BLaER1 (cell line): ENCODE results near the gene ACTR2.
"Not testable (repeated sequence)": the region's sequence is repeated elsewhere in the genome, so short reads cannot be mapped to it uniquely, and the experiment has no call there.

Source experiments
- H3K27ac ChIP-seq: shearing (Covaris generic); formaldehyde crosslinking; 2 replicates; pipeline ENCODE4 v1.8.1; 2022
- H3K27me3 ChIP-seq: shearing (Covaris generic); formaldehyde crosslinking; 2 replicates; pipeline ENCODE4 v1.8.1; 2022
- H3K36me3 ChIP-seq: shearing (Covaris generic); formaldehyde crosslinking; 2 replicates; pipeline ENCODE4 v1.8.1; 2022
- H3K4me1 ChIP-seq: shearing (Covaris generic); formaldehyde crosslinking; 2 replicates; pipeline ENCODE4 v1.8.1; 2022
- H3K4me2 ChIP-seq: shearing (Covaris generic); formaldehyde crosslinking; 2 replicates; pipeline ENCODE4 v1.8.1; 2022
- H3K4me3 ChIP-seq: shearing (Covaris generic); formaldehyde crosslinking; 2 replicates; pipeline ENCODE4 v1.8.1; 2022
- H3K9ac ChIP-seq: shearing (Covaris generic); formaldehyde crosslinking; 2 replicates; pipeline ENCODE4 v1.8.1; 2022
- H3K9me3 ChIP-seq: shearing (Covaris generic); formaldehyde crosslinking; 2 replicates; pipeline ENCODE4 v1.8.1; 2022
- H4K20me1 ChIP-seq: shearing (Covaris generic); formaldehyde crosslinking; 2 replicates; pipeline ENCODE4 v1.8.1; 2022
- Cebpa-rat ChIP-seq: shearing (Covaris generic); IDR thresholded peaks from 2 replicates; pipeline ENCODE4 v1.8.1; 2022

The ACTR2 gene

GRCh38 chr2:65227020-65227455 lies 593 bp upstream of the ACTR2 start:
- peaks cover 15% of the 10 kb centered on the region for H3K36me3 ChIP-seq
- H3K4me3 ChIP-seq = peak overlapping the region; percentile 97
- H3K9me3 ChIP-seq = no peaks in the 10 kb centered on the region
- H4K20me1 ChIP-seq = peaks cover 38% of the 10 kb centered on the region
- peak overlapping the region; percentile 85 for H3K4me2 ChIP-seq
- TF ChIP-seq Cebpa-rat = no peak
- peaks cover 44% of the 10 kb centered on the region for H3K4me1 ChIP-seq
- peak overlapping the region; percentile 98 for H3K27ac ChIP-seq
- peak overlapping the region; percentile 98 for H3K9ac ChIP-seq
- no peaks in the 10 kb centered on the region for H3K27me3 ChIP-seq

DNA sequence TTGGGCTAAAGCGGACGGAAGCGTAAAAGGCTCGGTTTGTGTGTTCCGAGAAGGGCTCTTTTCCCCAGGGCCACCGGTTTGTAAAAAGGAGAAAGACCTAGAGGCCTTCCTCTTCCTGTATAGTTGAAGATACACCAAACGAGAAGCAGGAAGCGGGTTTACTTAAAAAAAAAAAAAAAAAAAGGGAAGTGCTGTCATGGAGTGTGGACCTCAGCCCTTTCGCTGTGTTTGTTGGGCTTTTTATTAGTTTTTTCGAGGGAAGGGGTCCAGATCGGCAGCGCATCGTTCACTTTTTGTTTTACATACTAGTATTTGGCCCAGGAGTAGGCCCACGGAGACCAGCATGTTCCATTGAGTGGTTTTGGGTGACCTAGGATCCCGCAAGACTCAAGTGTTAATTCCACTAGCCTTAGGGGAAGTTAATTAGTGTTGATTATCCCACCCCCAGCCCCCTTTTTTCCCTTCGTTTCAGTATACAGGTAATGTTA lies 676 bp downstream of the ACTR2 start:
- no peak for TF ChIP-seq Cebpa-rat
- peak overlapping the region; percentile 98 for H3K27ac ChIP-seq
- no peaks in the 10 kb centered on the region for H3K27me3 ChIP-seq
- peaks cover 51% of the 10 kb centered on the region for H4K20me1 ChIP-seq
- peaks cover 49% of the 10 kb centered on the region for H3K4me1 ChIP-seq
- peak overlapping the region; percentile 98 for H3K9ac ChIP-seq
- H3K9me3 ChIP-seq = no peaks in the 10 kb centered on the region
- H3K36me3 ChIP-seq = peaks cover 26% of the 10 kb centered on the region
- peak overlapping the region; percentile 97 for H3K4me3 ChIP-seq
- H3K4me2 ChIP-seq = peak overlapping the region; percentile 96

DNA sequence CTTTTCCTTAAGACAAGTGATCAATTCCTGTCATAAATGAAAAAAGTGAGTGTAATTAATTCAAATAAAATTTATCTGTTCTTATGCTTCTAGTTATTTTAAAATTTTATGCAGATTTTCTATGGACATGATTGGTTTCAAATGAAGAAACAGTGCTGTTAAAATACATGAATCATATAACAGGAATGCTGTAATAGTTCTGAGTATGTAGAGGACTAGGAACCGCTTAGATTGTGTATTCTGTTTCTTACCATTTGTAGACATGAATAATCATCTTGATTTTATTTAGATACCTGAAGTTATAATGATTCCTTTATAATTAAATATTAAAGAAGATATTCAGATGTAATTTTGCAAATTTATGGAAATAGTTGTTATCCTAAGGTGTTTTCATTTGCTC lies 3.5 kb downstream of the ACTR2 start:
- Histone ChIP-seq H3K9ac (no peak overlapping the region), H3K9me3 (no peaks in the 10 kb centered on the region), H3K27ac (no peak overlapping the region), H4K20me1 (peaks cover 79% of the 10 kb centered on the region), H3K4me3 (no peak overlapping the region), H3K4me2 (no peak overlapping the region; the same call in 1 of the 2 replicates), H3K4me1 (peaks cover 45% of the 10 kb centered on the region), H3K36me3 (peaks cover 48% of the 10 kb centered on the region), H3K27me3 (no peaks in the 10 kb centered on the region)
- no peak for TF ChIP-seq Cebpa-rat

DNA sequence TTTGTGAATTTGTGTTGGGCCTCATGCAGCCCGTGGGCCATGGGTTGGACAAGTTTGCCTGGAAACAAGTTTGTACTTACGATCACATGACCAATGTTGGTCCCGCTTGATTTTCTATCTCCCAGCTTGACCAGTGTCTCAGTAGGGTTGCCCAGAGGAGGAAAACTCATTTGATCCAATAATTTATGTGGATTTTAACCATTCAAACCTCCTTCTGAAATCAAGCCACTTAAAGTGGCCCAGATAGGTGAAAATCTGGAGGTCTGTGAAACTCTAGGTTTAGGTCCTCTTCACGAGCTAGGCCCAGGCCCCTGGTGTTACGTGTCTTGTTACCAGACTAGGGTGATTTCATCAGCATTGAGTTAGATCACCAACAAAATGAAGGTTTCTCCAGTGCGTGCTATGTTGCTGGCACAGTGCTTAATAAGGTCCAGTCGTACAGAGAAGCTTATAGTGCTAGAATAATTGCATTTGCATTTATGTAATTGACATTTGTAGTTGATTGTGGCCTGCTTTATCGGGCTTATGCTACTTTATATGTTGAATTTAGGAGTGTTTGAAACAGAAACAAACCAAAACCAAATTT lies 4.4 kb downstream of the ACTR2 start:
- Histone ChIP-seq H3K9ac (no peak overlapping the region), H4K20me1 (peaks cover 88% of the 10 kb centered on the region), H3K4me1 (peaks cover 36% of the 10 kb centered on the region), H3K4me2 (peak overlapping the region; percentile 25; the same call in 1 of the 2 replicates), H3K4me3 (no peak overlapping the region), H3K36me3 (peaks cover 55% of the 10 kb centered on the region), H3K27me3 (no peaks in the 10 kb centered on the region), H3K9me3 (no peaks in the 10 kb centered on the region), H3K27ac (no peak overlapping the region)
- no peak for TF ChIP-seq Cebpa-rat

DNA sequence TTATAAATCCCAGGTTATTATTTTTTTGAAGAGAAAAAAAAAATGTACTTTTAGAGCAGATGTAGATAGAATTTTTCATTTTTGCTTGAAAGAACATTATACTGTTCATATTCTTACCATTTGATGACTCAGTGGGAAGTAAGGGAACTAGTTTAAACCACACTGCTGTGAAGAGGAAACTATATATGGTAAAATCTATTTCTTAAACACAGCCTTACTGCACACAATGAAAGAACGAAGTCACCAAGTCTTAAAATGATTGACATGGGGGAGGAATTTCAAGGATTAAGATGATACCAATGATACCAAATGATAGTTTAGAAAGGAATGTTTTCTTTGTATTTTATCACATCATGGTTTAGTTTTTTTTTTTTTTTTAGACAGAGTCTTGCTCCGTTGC lies 5.0 kb downstream of the ACTR2 start:
- peaks cover 36% of the 10 kb centered on the region for H3K4me1 ChIP-seq
- no peak overlapping the region for H3K4me3 ChIP-seq
- no peaks in the 10 kb centered on the region for H3K27me3 ChIP-seq
- TF ChIP-seq Cebpa-rat = no peak
- peaks cover 61% of the 10 kb centered on the region for H3K36me3 ChIP-seq
- H4K20me1 ChIP-seq = peaks cover 94% of the 10 kb centered on the region
- no peak overlapping the region for H3K4me2 ChIP-seq
- no peaks in the 10 kb centered on the region for H3K9me3 ChIP-seq
- no peak overlapping the region for H3K27ac ChIP-seq
- no peak overlapping the region for H3K9ac ChIP-seq

GRCh38 chr2:65240657-65241056 lies 13.0 kb downstream of the ACTR2 start:
- Histone ChIP-seq H3K27ac (no peak overlapping the region), H3K4me3 (no peak overlapping the region), H4K20me1 (peaks cover 100% of the 10 kb centered on the region), H3K36me3 (peaks cover 81% of the 10 kb centered on the region), H3K4me1 (no peaks in the 10 kb centered on the region), H3K4me2 (no peak overlapping the region), H3K9me3 (no peaks in the 10 kb centered on the region), H3K27me3 (no peaks in the 10 kb centered on the region), H3K9ac (no peak overlapping the region)
- no peak for TF ChIP-seq Cebpa-rat

GRCh38 chr2:65244452-65244851 lies 16.8 kb downstream of the ACTR2 start:
- H3K36me3 ChIP-seq = peaks cover 85% of the 10 kb centered on the region
- H3K4me1 ChIP-seq, H3K4me2 ChIP-seq, H3K4me3 ChIP-seq, H3K9me3 ChIP-seq, H3K27me3 ChIP-seq, H3K9ac ChIP-seq, H3K27ac ChIP-seq: not testable (repeated sequence)
- peaks cover 98% of the 10 kb centered on the region for H4K20me1 ChIP-seq

GRCh38 chr2:65252640-65253039 lies 25.0 kb downstream of the ACTR2 start:
- Histone ChIP-seq H3K4me1 (no peaks in the 10 kb centered on the region), H3K9me3 (no peaks in the 10 kb centered on the region), H3K36me3 (peaks cover 90% of the 10 kb centered on the region), H3K27ac (no peak overlapping the region), H3K9ac (no peak overlapping the region), H3K4me2 (no peak overlapping the region), H3K4me3 (no peak overlapping the region), H4K20me1 (peaks cover 93% of the 10 kb centered on the region), H3K27me3 (no peaks in the 10 kb centered on the region)
- TF ChIP-seq Cebpa-rat = no peak

DNA sequence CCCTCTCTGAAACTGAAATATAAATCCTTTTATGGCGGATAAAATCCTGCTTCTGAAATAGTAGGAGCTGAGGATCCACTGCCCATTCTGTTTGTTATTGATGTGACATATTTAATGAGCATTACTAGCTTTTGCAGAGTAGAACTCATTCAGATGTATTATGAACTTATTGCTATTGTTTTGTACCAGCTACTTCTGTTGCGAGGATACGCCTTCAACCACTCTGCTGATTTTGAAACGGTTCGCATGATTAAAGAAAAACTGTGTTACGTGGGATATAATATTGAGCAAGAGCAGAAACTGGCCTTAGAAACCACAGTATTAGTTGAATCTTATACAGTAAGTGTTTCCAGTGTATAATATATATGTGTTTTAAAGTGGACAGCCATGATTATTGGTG lies 27.7 kb downstream of the ACTR2 start:
- H3K27me3 ChIP-seq = no peaks in the 10 kb centered on the region
- H3K36me3 ChIP-seq = peaks cover 90% of the 10 kb centered on the region
- no peak overlapping the region for H3K4me3 ChIP-seq
- no peak overlapping the region for H3K4me2 ChIP-seq
- H3K27ac ChIP-seq = no peak overlapping the region
- peaks cover 98% of the 10 kb centered on the region for H4K20me1 ChIP-seq
- no peak overlapping the region for H3K9ac ChIP-seq
- no peaks in the 10 kb centered on the region for H3K9me3 ChIP-seq
- TF ChIP-seq Cebpa-rat = no peak
- H3K4me1 ChIP-seq = no peaks in the 10 kb centered on the region

DNA sequence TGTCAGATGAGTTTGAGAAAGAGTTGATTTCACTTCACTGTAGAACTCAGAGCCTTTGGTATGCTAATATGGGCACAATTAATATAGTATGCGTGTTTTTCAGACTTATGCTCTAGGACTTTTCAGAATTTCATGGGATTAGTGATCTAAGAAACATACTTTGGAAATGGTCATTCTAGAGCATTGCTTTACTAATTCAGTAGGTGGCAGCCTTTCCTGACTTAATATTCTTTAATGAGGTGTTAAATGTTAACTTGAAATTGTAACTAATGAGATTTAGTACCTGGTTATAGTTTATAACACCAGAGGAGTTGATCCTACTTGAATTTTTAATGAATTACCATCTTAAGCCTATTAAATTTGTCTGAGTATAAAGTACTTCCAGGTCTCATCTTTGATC lies 28.4 kb downstream of the ACTR2 start:
- no peak overlapping the region for H3K27ac ChIP-seq
- H3K4me1 ChIP-seq = no peaks in the 10 kb centered on the region
- H3K27me3 ChIP-seq = no peaks in the 10 kb centered on the region
- TF ChIP-seq Cebpa-rat = no peak
- H3K9me3 ChIP-seq = no peaks in the 10 kb centered on the region
- peaks cover 98% of the 10 kb centered on the region for H4K20me1 ChIP-seq
- no peak overlapping the region for H3K9ac ChIP-seq
- peaks cover 90% of the 10 kb centered on the region for H3K36me3 ChIP-seq
- no peak overlapping the region for H3K4me2 ChIP-seq
- H3K4me3 ChIP-seq = no peak overlapping the region

DNA sequence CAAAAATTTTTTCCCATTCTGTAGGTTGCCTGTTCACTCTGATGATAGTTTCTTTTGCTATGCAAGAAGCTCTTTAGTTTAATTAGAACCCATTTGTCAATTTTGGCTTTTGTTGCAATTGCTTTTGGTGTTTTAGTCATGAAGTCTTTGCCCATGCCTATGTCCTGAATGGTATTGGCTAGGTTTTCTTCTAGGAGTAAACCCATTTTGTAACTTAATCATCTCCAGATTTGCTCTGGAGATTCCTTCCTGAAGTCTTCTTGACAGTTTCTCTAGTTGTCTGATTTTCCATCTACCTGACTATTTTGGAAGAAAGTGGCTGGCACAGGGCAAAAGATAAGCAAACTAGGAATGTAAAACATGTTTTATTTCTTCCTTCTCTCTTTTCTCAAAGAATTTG lies 30.2 kb downstream of the ACTR2 start:
- H3K9ac ChIP-seq, H3K4me3 ChIP-seq, H3K27me3 ChIP-seq, H3K4me1 ChIP-seq, H3K4me2 ChIP-seq, H3K9me3 ChIP-seq, H3K27ac ChIP-seq: not testable (repeated sequence)
- H3K36me3 ChIP-seq = peaks cover 91% of the 10 kb centered on the region
- peaks cover 98% of the 10 kb centered on the region for H4K20me1 ChIP-seq
